ENCODE results near the gene GPR157. TPM values are rescaled to one million over a fixed set of nuclear protein-coding genes. Genes with fewer than 3 reads are reported as not detected.
A peak's percentile ranks its signal among the peaks of the same experiment; 100 is the strongest.

The GPR157 gene, protein sequence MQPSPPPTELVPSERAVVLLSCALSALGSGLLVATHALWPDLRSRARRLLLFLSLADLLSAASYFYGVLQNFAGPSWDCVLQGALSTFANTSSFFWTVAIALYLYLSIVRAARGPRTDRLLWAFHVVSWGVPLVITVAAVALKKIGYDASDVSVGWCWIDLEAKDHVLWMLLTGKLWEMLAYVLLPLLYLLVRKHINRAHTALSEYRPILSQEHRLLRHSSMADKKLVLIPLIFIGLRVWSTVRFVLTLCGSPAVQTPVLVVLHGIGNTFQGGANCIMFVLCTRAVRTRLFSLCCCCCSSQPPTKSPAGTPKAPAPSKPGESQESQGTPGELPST
- total RNA-seq (2014; rRNA removed; shearing (Covaris generic)) (3.9 and 4.2 TPM in 2 replicates), polyA plus RNA-seq (2016; fragmentation: Nextera tagmentation; extraction: Ambion mirVana) (0.81 and 0.85 TPM in 2 replicates)
- long read RNA-seq, result 0 reads

DNA sequence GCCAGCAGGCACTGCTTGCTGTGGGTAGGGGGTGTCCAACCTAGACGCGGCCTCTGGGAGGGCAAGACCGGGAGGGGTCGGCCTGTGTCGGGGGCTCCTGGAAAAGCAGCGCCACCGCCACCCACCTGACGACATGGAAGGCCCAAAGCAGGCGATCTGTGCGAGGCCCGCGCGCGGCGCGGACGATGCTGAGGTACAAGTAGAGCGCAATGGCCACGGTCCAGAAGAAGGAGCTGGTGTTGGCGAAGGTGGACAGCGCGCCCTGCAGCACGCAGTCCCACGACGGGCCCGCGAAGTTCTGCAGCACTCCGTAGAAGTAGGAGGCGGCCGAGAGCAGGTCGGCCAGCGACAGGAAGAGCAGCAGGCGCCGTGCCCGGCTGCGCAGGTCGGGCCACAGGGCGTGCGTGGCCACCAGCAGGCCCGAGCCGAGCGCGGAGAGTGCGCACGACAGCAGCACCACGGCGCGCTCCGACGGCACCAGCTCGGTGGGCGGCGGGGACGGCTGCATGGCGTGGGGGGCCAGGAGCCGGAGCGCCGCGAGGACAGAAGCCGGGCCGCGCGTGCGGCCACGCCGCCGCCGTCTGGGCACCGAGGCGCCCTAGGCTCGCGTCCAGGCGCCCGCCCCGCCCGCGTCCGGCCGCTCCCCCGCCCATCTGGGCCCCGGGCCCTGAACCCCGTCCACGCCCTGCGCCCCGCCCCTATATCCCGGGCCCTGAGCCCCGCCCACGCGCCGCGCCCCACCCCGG lies at the start of gene GPR157:
Gene GPR157, minus strand, starts transcription at position 583 of the 746 bp plus-strand sequence. Its CDS starts 75 bp downstream, at position 508.
- Mint-ChIP-seq H3K27ac (no peak within 1 kb of the TSS), H3K4me1 (peaks cover 13% of the 10 kb centered on the region; the same call in 2 of the 3 replicates), H3K36me3 (ENCODE audit: low read depth) (no peaks in the 10 kb centered on the region), H3K9me3 (no peaks in the 10 kb centered on the region; the same call in 2 of the 3 replicates), H3K27me3 (ENCODE audit: insufficient read depth, low read depth, poor library complexity) (peaks cover 15% of the 10 kb centered on the region), H3K4me3 (peak within 1 kb of the TSS; percentile 86)
- H3K36me3 ChIP-seq (ENCODE audit: insufficient read depth), result no peaks in the 10 kb centered on the region
- peak; percentile 59 for ATAC-seq
- H2AFZ ChIP-seq, result peak within 1 kb of the TSS; percentile 90
- no peaks in the 10 kb centered on the region for H3K9me2 ChIP-seq (ENCODE audit: insufficient read depth)
- H3K79me2 ChIP-seq (replicated peaks; ENCODE audit: insufficient read depth), result no peaks in the 10 kb centered on the region
- H3F3A ChIP-seq (replicated peaks; ENCODE audit: low read depth), result no peaks in the 10 kb centered on the region
- no peaks in the 10 kb centered on the region; the same call in 1 of the 2 replicates for H4K20me1 ChIP-seq (replicated peaks; ENCODE audit: insufficient read depth)
- no peaks in the 10 kb centered on the region; the same call in 1 of the 2 replicates for H3K4me1 ChIP-seq (ENCODE audit: insufficient read depth)
- DNase-seq (ENCODE audit: low spot score), result peak; percentile 89
- peak within 1 kb of the TSS; percentile 94 for H3K4me2 ChIP-seq
- H3K27me3 ChIP-seq (ENCODE audit: insufficient read depth), result peaks cover 15% of the 10 kb centered on the region
- peak within 1 kb of the TSS; percentile 76 for H3K4me3 ChIP-seq
- no peak within 1 kb of the TSS for H3K27ac ChIP-seq (ENCODE audit: low read depth)
- TF ChIP-seq, protein P1, sequence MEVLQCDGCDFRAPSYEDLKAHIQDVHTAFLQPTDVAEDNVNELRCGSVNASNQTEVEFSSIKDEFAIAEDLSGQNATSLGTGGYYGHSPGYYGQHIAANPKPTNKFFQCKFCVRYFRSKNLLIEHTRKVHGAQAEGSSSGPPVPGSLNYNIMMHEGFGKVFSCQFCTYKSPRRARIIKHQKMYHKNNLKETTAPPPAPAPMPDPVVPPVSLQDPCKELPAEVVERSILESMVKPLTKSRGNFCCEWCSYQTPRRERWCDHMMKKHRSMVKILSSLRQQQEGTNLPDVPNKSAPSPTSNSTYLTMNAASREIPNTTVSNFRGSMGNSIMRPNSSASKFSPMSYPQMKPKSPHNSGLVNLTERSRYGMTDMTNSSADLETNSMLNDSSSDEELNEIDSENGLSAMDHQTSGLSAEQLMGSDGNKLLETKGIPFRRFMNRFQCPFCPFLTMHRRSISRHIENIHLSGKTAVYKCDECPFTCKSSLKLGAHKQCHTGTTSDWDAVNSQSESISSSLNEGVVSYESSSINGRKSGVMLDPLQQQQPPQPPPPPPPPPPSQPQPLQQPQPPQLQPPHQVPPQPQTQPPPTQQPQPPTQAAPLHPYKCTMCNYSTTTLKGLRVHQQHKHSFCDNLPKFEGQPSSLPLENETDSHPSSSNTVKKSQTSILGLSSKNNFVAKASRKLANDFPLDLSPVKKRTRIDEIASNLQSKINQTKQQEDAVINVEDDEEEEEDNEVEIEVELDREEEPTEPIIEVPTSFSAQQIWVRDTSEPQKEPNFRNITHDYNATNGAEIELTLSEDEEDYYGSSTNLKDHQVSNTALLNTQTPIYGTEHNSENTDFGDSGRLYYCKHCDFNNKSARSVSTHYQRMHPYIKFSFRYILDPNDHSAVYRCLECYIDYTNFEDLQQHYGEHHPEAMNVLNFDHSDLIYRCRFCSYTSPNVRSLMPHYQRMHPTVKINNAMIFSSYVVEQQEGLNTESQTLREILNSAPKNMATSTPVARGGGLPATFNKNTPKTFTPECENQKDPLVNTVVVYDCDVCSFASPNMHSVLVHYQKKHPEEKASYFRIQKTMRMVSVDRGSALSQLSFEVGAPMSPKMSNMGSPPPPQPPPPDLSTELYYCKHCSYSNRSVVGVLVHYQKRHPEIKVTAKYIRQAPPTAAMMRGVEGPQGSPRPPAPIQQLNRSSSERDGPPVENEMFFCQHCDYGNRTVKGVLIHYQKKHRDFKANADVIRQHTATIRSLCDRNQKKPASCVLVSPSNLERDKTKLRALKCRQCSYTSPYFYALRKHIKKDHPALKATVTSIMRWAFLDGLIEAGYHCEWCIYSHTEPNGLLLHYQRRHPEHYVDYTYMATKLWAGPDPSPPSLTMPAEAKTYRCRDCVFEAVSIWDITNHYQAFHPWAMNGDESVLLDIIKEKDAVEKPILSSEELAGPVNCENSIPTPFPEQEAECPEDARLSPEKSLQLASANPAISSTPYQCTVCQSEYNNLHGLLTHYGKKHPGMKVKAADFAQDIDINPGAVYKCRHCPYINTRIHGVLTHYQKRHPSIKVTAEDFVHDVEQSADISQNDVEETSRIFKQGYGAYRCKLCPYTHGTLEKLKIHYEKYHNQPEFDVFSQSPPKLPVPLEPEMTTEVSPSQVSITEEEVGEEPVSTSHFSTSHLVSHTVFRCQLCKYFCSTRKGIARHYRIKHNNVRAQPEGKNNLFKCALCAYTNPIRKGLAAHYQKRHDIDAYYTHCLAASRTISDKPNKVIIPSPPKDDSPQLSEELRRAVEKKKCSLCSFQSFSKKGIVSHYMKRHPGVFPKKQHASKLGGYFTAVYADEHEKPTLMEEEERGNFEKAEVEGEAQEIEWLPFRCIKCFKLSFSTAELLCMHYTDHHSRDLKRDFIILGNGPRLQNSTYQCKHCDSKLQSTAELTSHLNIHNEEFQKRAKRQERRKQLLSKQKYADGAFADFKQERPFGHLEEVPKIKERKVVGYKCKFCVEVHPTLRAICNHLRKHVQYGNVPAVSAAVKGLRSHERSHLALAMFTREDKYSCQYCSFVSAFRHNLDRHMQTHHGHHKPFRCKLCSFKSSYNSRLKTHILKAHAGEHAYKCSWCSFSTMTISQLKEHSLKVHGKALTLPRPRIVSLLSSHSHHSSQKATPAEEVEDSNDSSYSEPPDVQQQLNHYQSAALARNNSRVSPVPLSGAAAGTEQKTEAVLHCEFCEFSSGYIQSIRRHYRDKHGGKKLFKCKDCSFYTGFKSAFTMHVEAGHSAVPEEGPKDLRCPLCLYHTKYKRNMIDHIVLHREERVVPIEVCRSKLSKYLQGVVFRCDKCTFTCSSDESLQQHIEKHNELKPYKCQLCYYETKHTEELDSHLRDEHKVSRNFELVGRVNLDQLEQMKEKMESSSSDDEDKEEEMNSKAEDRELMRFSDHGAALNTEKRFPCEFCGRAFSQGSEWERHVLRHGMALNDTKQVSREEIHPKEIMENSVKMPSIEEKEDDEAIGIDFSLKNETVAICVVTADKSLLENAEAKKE (CRISPR knock-in tag; IDR thresholded peaks at IDR 0.05), result no peak
- TF ChIP-seq ZNF114 (CRISPR knock-in tag; IDR thresholded peaks at IDR 0.05) (no peak), ZNF331 (CRISPR knock-in tag; IDR thresholded peaks at IDR 0.05; ENCODE audit: low read depth) (no peak), CREB1 (CRISPR knock-in tag; IDR thresholded peaks at IDR 0.05; ENCODE audit: low read depth) (no peak), POLR2AphosphoS5 (IDR thresholded peaks at IDR 0.05; ENCODE audit: low read depth) (0 out of 2 replicates have a peak, but pooled peaks have one; percentile 5), EZH2phosphoT487 (IDR thresholded peaks at IDR 0.05; ENCODE audit: unreplicated experiment) (no peak), JUNB (IDR thresholded peaks at IDR 0.05; ENCODE audit: unreplicated experiment) (no peak), EZH2 (IDR thresholded peaks at IDR 0.05; ENCODE audit: low read depth, unreplicated experiment) (peak; percentile 39), NANOG (IDR thresholded peaks at IDR 0.05; ENCODE audit: borderline replicate concordance) (no peak), STAT1 (IDR thresholded peaks at IDR 0.05; ENCODE audit: unreplicated experiment) (no peak)
- TF ChIP-seq, protein P2, sequence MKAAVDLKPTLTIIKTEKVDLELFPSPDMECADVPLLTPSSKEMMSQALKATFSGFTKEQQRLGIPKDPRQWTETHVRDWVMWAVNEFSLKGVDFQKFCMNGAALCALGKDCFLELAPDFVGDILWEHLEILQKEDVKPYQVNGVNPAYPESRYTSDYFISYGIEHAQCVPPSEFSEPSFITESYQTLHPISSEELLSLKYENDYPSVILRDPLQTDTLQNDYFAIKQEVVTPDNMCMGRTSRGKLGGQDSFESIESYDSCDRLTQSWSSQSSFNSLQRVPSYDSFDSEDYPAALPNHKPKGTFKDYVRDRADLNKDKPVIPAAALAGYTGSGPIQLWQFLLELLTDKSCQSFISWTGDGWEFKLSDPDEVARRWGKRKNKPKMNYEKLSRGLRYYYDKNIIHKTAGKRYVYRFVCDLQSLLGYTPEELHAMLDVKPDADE (IDR thresholded peaks at IDR 0.05), result no peak
- TF ChIP-seq, protein P3, sequence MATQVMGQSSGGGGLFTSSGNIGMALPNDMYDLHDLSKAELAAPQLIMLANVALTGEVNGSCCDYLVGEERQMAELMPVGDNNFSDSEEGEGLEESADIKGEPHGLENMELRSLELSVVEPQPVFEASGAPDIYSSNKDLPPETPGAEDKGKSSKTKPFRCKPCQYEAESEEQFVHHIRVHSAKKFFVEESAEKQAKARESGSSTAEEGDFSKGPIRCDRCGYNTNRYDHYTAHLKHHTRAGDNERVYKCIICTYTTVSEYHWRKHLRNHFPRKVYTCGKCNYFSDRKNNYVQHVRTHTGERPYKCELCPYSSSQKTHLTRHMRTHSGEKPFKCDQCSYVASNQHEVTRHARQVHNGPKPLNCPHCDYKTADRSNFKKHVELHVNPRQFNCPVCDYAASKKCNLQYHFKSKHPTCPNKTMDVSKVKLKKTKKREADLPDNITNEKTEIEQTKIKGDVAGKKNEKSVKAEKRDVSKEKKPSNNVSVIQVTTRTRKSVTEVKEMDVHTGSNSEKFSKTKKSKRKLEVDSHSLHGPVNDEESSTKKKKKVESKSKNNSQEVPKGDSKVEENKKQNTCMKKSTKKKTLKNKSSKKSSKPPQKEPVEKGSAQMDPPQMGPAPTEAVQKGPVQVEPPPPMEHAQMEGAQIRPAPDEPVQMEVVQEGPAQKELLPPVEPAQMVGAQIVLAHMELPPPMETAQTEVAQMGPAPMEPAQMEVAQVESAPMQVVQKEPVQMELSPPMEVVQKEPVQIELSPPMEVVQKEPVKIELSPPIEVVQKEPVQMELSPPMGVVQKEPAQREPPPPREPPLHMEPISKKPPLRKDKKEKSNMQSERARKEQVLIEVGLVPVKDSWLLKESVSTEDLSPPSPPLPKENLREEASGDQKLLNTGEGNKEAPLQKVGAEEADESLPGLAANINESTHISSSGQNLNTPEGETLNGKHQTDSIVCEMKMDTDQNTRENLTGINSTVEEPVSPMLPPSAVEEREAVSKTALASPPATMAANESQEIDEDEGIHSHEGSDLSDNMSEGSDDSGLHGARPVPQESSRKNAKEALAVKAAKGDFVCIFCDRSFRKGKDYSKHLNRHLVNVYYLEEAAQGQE (IDR thresholded peaks at IDR 0.05; ENCODE audit: unreplicated experiment), result no peak
